CD4-positive, alpha-beta T cell treated with Interleukin-4 for 1 hour (primary cell): ENCODE results near the gene SEMA4F.
A peak's percentile ranks its signal among the peaks of the same experiment; 100 is the strongest.
"Not testable (repeated sequence)": the region's sequence is repeated elsewhere in the genome, so short reads cannot be mapped to it uniquely, and the experiment has no call there.

Experiments
- DNase-seq, 2 donors: peaks; one replicate each; pipeline ENCODE4 v3.0.0-alpha.2; 2020 to 2022

SEMA4F gene

DNA sequence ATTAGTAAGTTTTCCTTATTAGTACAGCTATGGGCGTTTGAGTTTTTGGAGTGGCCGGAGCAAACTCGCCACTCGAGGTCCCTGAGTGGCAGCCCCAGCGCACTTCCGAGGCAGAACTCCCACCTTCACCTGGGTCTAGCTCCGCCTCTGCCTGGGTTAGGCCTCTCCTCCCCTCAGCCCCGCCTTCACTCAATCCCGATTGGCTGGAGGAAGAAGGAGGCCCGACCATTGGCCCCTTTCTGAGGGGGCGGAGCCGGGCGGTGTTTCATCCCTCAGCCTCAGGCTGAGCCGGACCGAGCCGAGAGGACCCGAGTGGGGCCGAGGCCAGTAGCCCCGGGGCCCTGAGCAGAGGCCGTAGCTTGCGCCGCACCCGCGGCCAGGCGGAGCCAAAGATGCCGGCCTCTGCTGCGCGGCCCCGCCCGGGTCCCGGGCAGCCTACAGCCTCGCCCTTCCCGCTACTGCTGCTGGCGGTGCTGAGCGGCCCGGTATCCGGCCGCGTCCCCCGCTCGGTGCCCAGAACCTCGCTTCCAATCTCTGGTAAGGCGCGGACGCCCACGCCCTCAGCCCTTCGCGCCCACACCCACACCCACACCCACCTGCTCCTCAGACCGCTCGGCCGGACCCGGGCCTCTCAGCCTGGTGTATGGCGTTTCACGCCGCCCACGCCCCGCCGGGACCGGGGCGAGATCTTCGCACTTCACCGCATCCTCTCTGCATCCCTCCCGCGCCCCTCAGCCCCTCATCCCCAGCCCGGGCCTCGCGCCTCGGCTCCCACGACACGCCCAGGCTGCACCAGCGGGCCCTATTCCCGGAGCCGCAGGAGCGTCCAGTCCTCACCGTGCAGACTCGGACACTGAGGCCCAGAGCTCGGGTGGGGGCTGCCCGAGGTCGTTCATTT, at the start of gene SEMA4F:
Gene SEMA4F, plus strand, starts transcription at position 263 of the 898 bp plus-strand sequence. Its CDS starts 130 bp downstream, at position 393.
- DNase-seq = peak; percentile 95 to 96

GRCh38 chr2:74606927-74607326, 47.1 kb upstream of the SEMA4F start:
- no peak for DNase-seq

DNA sequence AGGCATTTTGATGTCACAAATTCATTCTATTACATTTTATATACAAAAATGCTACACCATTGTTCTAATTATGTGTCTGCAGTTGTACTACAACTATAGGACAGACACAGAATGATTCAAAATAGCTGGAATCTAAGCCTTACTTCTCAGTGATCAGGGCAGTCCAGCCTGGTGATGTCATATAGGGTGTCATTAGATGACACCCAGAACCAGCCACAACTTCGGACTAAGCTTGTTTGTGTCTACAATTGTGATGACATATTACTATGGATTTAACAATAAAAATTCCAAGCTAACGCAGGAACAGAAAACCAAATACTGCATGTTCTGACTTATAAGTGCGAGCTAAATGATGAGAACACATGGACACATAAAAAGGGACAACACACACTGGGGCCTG, 36.9 kb upstream of the SEMA4F start:
- no peak for DNase-seq

DNA sequence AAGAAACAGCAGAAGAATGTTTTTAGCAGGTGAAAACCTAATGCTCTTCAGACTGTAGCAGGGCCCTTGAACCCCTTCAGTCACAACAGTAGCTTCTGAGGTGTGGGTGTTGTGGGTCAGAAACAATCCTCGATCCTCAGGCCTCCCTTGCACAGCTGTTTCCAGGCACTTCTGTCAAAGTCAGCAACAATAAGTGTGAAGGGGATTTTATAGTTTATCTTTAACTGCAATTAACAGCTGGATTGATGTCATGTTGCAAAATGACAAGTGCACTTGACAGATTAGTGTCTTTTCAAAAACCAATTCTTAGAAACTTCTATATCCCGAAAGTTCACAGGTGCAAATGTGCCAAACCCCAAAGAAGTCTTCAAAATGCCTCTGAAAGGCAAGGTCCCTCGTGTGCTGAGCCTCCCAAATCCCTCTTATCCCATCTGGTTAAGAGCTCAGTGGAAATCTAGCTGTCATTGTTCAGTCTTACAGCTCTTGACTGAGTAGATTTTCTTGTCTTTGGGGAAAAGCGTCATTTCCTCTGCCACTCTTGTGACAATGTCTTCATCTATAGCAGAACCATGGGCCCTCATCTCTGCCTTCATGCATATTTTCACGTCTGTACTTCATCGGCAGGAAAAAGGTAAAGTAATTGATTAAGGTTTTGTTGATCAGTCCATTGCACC, 35.5 kb upstream of the SEMA4F start:
- no peak for DNase-seq

DNA sequence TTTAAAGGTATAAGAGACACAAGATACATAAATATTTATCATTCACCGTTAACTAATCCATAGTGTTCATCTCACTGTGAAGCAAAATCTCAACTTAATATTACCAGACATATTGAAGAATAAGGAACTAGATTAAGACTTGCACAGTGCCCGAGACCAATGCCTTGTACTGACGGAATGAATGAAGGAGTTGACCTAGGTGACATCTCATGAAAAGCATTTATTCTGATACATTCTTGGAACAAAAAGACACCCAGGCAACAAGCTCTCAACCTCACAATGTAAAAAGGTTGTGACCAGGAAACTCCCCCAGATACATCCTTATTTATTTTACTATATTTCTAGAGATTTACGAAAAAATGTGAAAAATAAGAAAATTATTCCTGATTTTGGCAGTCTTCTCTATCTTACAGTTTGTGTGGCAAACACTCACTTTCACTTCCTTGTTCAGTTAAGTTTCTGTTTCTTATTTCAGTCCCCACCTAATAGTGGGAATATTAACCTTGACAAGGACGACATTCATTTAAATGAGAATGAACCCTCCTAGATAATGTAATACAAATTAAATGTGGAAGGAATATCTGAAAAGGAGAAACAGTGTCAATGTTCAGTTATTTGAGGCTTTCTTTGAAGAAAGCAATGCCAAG, 34.3 kb upstream of the SEMA4F start:
- no peak for DNase-seq

GRCh38 chr2:74620671-74621070, 33.4 kb upstream of the SEMA4F start:
- no peak for DNase-seq

- DNase-seq = no peak
Measured at GRCh38 chr2:74625658-74626425, 28.2 kb upstream of the SEMA4F start.

- DNase-seq = no peak
Measured at GRCh38 chr2:74628538-74629105, 25.4 kb upstream of the SEMA4F start.

GRCh38 chr2:74630454-74630853, 23.6 kb upstream of the SEMA4F start:
- DNase-seq = not testable (repeated sequence)

DNA sequence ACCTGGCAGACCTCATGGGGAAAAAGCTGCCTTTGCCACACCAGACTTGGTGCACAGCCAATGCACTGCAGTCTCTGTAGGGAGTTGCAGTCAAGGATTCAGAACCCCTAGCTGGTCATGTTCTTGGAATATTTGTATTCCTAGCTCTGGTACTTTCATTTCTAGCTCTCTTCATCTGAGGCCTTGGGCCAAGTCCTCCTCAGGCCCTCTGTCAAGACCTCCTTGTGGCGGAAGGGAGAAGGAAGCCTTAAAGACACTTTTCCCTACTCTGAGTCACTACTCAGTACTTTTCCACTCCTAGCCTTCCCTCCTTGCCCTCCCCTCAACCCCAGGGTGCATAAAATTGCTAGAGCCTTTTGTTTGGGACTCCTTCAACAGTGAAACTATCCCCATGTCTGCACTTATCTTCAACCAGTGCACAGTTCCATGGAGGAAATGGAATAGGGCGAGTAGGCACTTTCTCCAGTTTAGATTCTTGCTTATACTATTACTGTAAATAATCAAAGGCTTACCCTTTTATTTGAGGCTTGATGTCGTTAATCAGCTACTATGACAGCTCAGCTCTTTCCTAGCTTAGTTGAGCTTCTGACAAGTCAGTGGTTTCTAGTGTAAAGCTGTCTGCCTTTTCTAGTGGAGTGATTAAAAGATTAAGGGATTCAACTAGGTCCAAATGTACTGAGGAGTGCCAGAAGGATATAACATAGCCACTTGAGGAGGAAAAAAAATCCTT, 21.7 kb upstream of the SEMA4F start:
- no peak for DNase-seq

- no peak for DNase-seq
Measured at GRCh38 chr2:74632939-74633312, 21.1 kb upstream of the SEMA4F start.

DNA sequence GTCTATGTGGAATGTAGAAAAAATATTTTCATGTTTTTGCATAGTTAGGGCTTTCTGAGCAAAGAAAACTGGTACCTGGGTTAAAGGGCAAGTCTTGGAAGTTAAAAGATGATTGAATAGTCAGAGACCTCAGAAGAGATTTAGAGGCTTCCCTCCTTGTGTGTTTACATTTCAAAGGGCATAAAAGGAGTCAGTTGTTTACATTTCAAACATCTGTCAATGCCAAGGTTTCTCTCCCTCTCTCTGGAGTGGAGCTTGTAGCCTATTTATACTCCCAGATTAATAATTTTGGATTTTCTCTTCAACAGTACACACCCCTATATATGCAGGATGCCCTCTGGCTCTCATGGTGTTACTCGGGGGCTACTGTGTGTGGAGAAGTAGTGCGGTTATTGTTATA, 14.5 kb upstream of the SEMA4F start:
- no peak for DNase-seq

DNA sequence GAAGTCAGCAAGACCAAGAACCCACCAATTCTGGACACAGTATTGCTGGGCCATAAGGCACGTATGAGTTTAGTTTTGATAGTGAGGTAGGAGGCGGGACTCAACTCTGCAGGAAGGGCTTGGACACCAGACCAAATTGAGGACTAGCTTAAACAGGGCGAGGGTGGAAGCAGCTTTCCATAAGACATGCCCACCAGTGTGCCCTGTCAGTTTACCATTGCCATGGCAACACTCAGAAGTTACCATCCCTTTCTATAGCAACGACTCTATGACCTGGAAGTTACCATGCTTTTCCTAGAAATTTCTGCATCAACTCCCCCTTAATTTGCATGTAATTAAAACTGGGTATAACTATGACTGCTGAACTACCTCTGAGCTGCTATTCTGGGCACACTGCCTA, 8.7 kb upstream of the SEMA4F start:
- no peak for DNase-seq

GRCh38 chr2:74646201-74646600, 7.8 kb upstream of the SEMA4F start:
- no peak for DNase-seq

DNA sequence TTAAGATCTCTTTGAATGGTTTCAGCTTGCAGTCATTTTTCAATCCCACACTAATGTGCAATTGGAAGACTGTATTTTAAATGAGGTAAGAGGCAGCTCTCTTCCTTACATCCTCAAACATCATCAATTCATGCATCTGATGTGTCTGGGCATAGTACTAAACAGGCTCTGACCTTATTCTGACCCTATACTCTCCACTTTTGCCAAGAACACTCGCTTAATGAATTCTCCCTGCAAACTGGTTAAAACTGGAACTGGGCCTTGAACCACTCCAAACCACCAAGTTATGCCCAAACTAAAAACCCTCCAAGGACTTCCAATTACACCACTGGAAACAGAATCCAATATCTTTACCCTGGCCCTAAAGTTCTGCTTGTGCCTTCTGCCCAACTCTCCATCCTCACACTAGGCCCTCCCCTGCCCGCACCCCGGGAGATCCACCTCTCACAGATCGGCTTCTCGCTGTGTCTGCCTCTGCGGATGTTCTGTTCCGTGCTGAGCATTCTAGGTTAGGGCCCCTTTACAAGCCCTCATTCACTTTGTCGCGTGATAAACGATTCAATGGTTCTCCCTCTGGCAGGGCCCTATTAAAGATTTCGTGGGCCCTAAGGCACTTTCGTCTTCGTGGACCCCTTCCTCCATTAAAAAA, 7.1 kb upstream of the SEMA4F start:
- no peak for DNase-seq

- DNase-seq = no peak
Measured at GRCh38 chr2:74648009-74648443, 6.0 kb upstream of the SEMA4F start, which contains the start of gene M1AP. TSS of gene M1AP (minus strand) at chr2:74648330. CDS start at chr2:74640275, 8,055 bp downstream.

GRCh38 chr2:74653589-74653984, 460 bp upstream of the SEMA4F start:
- no peak for DNase-seq

GRCh38 chr2:74655579-74655978, 1.5 kb downstream of the SEMA4F start:
- DNase-seq = no peak

DNA sequence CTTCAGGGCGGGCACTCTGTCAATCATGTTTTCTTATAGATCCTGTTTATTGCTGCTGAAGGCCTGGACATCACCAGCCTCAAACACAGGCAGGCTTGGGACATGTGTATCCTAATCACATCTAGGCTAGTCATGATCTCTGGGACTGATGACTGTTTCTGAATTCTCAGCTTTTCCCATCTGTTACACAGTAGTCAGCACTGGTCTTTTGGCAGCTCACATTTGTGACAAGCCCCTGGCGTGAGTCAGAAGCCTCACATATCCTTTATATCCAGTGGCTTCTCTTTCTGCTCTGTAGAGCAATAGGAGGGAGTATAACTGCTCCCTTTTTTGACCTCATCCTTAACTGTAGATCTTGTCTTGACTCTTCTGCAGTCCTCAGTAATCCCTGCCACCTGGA, 4.5 kb downstream of the SEMA4F start:
- no peak for DNase-seq

- no peak for DNase-seq
Measured at GRCh38 chr2:74659462-74659861, 5.4 kb downstream of the SEMA4F start.

DNA sequence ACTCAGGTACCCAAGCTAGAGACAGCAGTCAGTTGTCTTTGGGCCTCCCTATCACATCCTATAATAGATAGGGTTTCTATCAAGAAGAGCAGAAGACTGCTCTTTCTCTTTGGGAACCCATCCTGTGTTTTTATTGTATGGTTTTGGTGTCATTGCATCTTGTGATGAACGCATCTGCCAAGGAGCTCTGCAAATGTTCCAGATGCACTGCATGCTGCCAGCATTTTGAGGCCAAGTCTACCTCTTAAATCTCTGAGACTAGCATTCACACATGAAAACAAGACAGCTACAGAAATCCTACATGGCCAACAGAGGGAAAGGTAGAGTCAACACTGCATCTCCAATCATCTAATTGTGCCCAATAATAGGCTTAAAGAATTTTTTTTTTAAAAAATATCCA, 14.0 kb downstream of the SEMA4F start:
- DNase-seq = no peak
